Smooth muscle cell (in vitro differentiated cells): ENCODE results near the gene PHLPP1. TPM values are rescaled to one million over a fixed set of nuclear protein-coding genes. Genes with fewer than 3 reads are reported as not detected.

Experiments
- DNase-seq: peaks from one replicate; lab custom pipeline; 2025; ENCODE audit not compliant: unreplicated experiment; lab: John Stamatoyannopoulos, UW
- H2AFZ ChIP-seq: fragments of 200-600 bp; sonication (generic); 2 replicates; pipeline ENCODE4 v1.6.0; 2016; ENCODE audit warnings: antibody characterized with exemption, low read depth, mild to moderate bottlenecking
- H3F3A ChIP-seq: fragments of 200-600 bp; sonication (generic); 2 replicates; pipeline ENCODE4 v1.6.0; 2017; ENCODE audit warnings: antibody characterized with exemption, low read depth
- H3K27ac ChIP-seq: fragments of 200-600 bp; sonication (generic); 2 replicates; pipeline ENCODE4 v1.5.1; 2016; ENCODE audit warnings: low read depth, mild to moderate bottlenecking
- H3K27me3 ChIP-seq: fragments of 200-600 bp; sonication (generic); 2 replicates; pipeline ENCODE4 v1.6.1; 2016; ENCODE audit warnings: low read depth, mild to moderate bottlenecking
- H3K36me3 ChIP-seq: fragments of 200-600 bp; sonication (generic); 2 replicates; pipeline ENCODE4 v1.5.1; 2016; ENCODE audit warnings: low read depth
- H3K4me1 ChIP-seq: fragments of 200-600 bp; sonication (generic); 2 replicates; pipeline ENCODE4 v1.5.1; 2016; ENCODE audit warnings: low read depth
- H3K4me2 ChIP-seq: fragments of 200-600 bp; sonication (generic); 2 replicates; pipeline ENCODE4 v1.6.0; 2016; ENCODE audit warnings: mild to moderate bottlenecking
- H3K4me3 ChIP-seq: fragments of 200-600 bp; sonication (generic); 2 replicates; pipeline ENCODE4 v1.5.1; 2016; ENCODE audit warnings: mild to moderate bottlenecking
- H3K79me2 ChIP-seq: fragments of 200-600 bp; sonication (generic); 2 replicates; pipeline ENCODE4 v1.6.0; 2016; ENCODE audit warnings: low read depth, mild to moderate bottlenecking
- H3K9ac ChIP-seq: fragments of 200-600 bp; sonication (generic); 2 replicates; pipeline ENCODE4 v1.6.0; 2016; ENCODE audit warnings: low read depth
- H3K9me3 ChIP-seq: fragments of 200-600 bp; sonication (generic); replicated peaks from 2 replicates; pipeline ENCODE4 v1.5.1; 2016; ENCODE audit warnings: low read depth
- H4K20me1 ChIP-seq: fragments of 200-600 bp; sonication (generic); 2 replicates; pipeline ENCODE4 v1.6.0; 2016; ENCODE audit warnings: low read depth
- WGBS: methylation state at CpG from one replicate; pipeline ENCODE4 v1.1.7; 2016; ENCODE audit warnings: low lambda C conversion rate; 5-methylcytosine and 5-hydroxymethylcytosine counted together
- polyA plus RNA-seq: library from polyadenylated mRNA; unstranded; fragments of >200 nt; fragmentation: Nextera tagmentation; extraction: Ambion mirVana; gene quantifications from 2 replicates; pipeline ENCODE4 v1.2.1, GENCODE V29; 2016
- total RNA-seq: library from RNA; depleted of rRNA; stranded (reverse); fragments of >200 nt; gene quantifications from 2 replicates; pipeline ENCODE4 v1.2.3, GENCODE V29; 2014
- TF ChIP-seq, protein P1 (sequence below): fragments of 200-600 bp; sonication (generic); IDR thresholded peaks from 2 replicates; pipeline ENCODE4 v1.5.1; 2017; ENCODE audit warnings: borderline replicate concordance, mild to moderate bottlenecking, antibody characterized with exemption; ENCODE audit not compliant: insufficient read depth, poor library complexity, severe bottlenecking

PHLPP1 gene
- total and polyA plus RNA-seq, 2 experiments from 2014 or later = 1.1 to 4.3 TPM

DNA sequence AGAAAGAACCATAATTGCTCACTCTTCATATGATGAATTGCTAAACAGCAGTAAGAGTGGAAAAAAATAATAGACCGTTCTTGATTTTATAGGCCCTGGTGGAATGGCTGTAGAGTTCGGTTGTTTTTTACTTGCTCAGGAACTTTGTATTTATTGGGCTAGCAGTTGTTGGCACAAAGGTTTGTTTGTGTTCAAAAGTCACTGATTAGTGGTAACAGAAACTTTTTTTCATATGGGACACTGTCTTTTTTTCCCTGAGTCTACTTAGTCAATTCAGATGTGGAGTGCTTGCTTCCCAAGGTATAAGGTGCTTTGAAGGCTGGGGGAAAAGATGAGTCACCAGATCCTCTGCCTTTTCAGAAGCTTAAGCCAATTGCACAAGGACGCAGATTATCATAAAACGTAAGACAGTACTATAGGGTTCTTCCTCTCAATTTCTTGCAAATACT is 25.8 kb downstream of the PHLPP1 start:
- 30% methylated on average over 4 of the region's 4 CpGs for WGBS
- Histone ChIP-seq H3F3A (peaks cover 7% of the 10 kb centered on the region), H3K9ac (no peak overlapping the region), H3K4me3 (peak overlapping the region; percentile 34), H3K9me3 (no peaks in the 10 kb centered on the region), H3K27me3 (no peaks in the 10 kb centered on the region), H3K4me2 (peak overlapping the region; percentile 12), H3K79me2 (peaks cover 38% of the 10 kb centered on the region), H3K27ac (peak overlapping the region; percentile 20), H4K20me1 (peaks cover 4% of the 10 kb centered on the region), H3K36me3 (no peaks in the 10 kb centered on the region), H2AFZ (no peak overlapping the region), H3K4me1 (peaks cover 19% of the 10 kb centered on the region)
- TF ChIP-seq, protein P1, sequence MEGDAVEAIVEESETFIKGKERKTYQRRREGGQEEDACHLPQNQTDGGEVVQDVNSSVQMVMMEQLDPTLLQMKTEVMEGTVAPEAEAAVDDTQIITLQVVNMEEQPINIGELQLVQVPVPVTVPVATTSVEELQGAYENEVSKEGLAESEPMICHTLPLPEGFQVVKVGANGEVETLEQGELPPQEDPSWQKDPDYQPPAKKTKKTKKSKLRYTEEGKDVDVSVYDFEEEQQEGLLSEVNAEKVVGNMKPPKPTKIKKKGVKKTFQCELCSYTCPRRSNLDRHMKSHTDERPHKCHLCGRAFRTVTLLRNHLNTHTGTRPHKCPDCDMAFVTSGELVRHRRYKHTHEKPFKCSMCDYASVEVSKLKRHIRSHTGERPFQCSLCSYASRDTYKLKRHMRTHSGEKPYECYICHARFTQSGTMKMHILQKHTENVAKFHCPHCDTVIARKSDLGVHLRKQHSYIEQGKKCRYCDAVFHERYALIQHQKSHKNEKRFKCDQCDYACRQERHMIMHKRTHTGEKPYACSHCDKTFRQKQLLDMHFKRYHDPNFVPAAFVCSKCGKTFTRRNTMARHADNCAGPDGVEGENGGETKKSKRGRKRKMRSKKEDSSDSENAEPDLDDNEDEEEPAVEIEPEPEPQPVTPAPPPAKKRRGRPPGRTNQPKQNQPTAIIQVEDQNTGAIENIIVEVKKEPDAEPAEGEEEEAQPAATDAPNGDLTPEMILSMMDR = no peak
- DNase-seq = no peak

DNA sequence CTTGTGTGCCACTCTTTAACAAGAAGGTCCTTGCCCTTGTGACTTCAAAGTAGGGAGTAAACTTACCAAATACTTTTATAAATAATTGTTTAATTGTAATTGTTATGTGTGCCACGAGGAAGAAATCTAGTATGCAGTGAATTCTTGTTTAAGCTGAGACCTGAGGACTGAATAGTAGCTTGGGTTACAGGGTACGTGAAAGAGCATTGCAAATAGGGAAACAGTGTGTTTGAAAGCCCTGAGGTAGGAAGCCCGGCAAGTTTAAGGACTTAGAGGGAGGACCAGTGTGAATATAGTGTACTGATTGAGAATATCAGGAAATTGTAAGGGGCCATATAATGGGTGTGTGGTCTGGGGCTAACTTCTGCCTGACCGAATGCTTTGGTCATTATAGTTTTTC is 26.2 kb downstream of the PHLPP1 start:
- peaks cover 4% of the 10 kb centered on the region for H4K20me1 ChIP-seq
- no peak for DNase-seq
- no peaks in the 10 kb centered on the region for H3K27me3 ChIP-seq
- no peaks in the 10 kb centered on the region for H3K9me3 ChIP-seq
- H3K4me3 ChIP-seq = peak overlapping the region; percentile 34
- peak overlapping the region; percentile 12 for H3K4me2 ChIP-seq
- H3K79me2 ChIP-seq = peaks cover 43% of the 10 kb centered on the region
- H2AFZ ChIP-seq = no peak overlapping the region
- TF ChIP-seq, protein P1 = no peak
- H3F3A ChIP-seq = peaks cover 7% of the 10 kb centered on the region
- no peaks in the 10 kb centered on the region for H3K36me3 ChIP-seq
- no peak overlapping the region for H3K9ac ChIP-seq
- H3K27ac ChIP-seq = peak overlapping the region; percentile 20
- H3K4me1 ChIP-seq = peaks cover 19% of the 10 kb centered on the region
- WGBS = 72% methylated on average over 4 of the region's 4 CpGs

DNA sequence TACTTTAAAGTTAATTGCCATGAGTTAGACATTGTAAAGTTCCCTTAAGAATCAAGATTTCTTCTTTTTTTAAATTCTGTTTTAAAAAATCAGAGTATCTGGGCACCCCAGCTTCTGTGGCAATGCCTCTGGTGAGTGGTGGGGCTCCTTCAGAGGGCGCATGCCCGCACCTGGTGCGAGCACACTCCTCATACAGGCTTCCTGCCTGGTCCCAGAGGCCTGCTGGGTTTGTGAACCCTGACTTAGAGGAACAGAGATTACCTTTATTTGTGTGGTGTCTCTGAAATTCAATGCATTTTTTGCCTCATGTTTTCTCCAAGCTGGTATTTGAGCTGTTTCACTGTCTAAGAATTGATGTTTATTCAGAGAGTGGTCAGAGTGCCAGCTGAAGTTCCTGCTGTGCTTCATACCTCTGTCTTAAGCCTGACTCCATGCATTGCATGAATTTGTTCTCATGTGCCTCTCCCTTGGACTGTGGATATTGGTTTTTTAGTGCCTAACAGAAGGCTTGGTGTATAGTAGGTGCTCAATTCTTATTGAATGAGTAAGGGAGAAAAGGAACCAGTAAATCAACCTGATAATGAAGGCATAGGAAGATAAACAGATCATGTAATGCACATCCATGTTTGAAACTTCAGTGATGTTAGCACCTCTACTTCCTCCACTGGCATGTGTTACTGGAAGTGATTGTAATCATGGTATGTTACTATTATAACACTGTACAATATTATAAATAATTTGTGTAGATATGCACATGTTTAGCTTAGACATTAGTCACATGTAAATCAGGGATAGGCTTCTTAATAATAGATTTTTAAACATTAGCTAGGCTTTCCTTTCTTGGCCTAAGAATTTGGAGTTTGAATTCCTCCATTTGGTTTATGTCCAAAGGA is 29.0 kb downstream of the PHLPP1 start:
- H3K27ac ChIP-seq = no peak overlapping the region
- no peaks in the 10 kb centered on the region for H3K27me3 ChIP-seq
- no peaks in the 10 kb centered on the region for H3K9me3 ChIP-seq
- WGBS = 92% methylated on average over 3 of the region's 3 CpGs
- no peak for DNase-seq
- H4K20me1 ChIP-seq = peaks cover 4% of the 10 kb centered on the region
- peaks cover 7% of the 10 kb centered on the region for H3F3A ChIP-seq
- no peak overlapping the region for H2AFZ ChIP-seq
- no peaks in the 10 kb centered on the region for H3K36me3 ChIP-seq
- H3K4me2 ChIP-seq = no peak overlapping the region
- peaks cover 15% of the 10 kb centered on the region for H3K4me1 ChIP-seq
- no peak overlapping the region for H3K4me3 ChIP-seq
- H3K79me2 ChIP-seq = peaks cover 52% of the 10 kb centered on the region
- H3K9ac ChIP-seq = no peak overlapping the region
- TF ChIP-seq, protein P1 = no peak
